Common myeloid progenitor, CD34-positive (primary cell): ENCODE measurements around the gene RETREG1.

ENCODE experiments used
- CTCF ChIA-PET: fragments of 350-600 bp; sonication (Branson Sonifier 250); formaldehyde crosslinking; loops from one replicate; lab custom pipeline; 2021; ENCODE audit warnings: antibody characterized with exemption; lab: Charles Lee
- POLR2A ChIA-PET: fragments of 350-600 bp; sonication (Branson Sonifier 250); formaldehyde crosslinking; loops from one replicate; lab custom pipeline; 2021; ENCODE audit warnings: antibody characterized with exemption; lab: Charles Lee
- DNase-seq, 3 donors: peaks; one replicate each; pipeline versions ENCODE4 v3.0.0 to v3.0.0-alpha.2; 2013
- H3K27ac ChIP-seq, 2 experiments: 1 replicate in 1 of 2; 2 replicates in 1 of 2; pipeline ENCODE4 v1.7.0; 2013; ENCODE audit warnings: inconsistent platforms in 2 of 2, low read length in 2 of 2, mild to moderate bottlenecking in 2 of 2, low read depth in 1 of 2, moderate library complexity in 1 of 2; ENCODE audit not compliant: severe bottlenecking in 2 of 2, insufficient read depth in 1 of 2, poor library complexity in 1 of 2
- H3K27me3 ChIP-seq, 5 experiments: replicated peaks in 2 of 5; 1 replicate in 3 of 5; 2 replicates in 2 of 5; pipeline versions ENCODE4 v1.6.1 to v1.7.0; 2013; ENCODE audit warnings: low read length in 4 of 5, mild to moderate bottlenecking in 2 of 5, moderate library complexity in 2 of 5, inconsistent platforms in 1 of 5; ENCODE audit not compliant: insufficient read depth in 5 of 5, control insufficient read depth in 4 of 5
- H3K36me3 ChIP-seq, 4 experiments: 1 replicate in 2 of 4; 2 replicates in 2 of 4; pipeline versions ENCODE4 v1.6.1 to v1.7.0; 2013; ENCODE audit warnings: low read length in 3 of 4, control low read depth in 1 of 4, mild to moderate bottlenecking in 1 of 4; ENCODE audit not compliant: control insufficient read depth in 4 of 4, insufficient read depth in 4 of 4
- H3K4me1 ChIP-seq, 4 experiments: 1 replicate in 3 of 4; 2 replicates in 1 of 4; pipeline versions ENCODE4 v1.6.1 to v1.7.1; 2013; ENCODE audit warnings: low read length in 3 of 4, mild to moderate bottlenecking in 3 of 4, control low read depth in 1 of 4, inconsistent platforms in 1 of 4, moderate library complexity in 1 of 4; ENCODE audit not compliant: control insufficient read depth in 4 of 4, insufficient read depth in 4 of 4; ENCODE audit errors: control extremely low read depth in 1 of 4
- H3K4me3 ChIP-seq, 7 experiments: 1 replicate in 4 of 7; 2 replicates in 3 of 7; pipeline versions ENCODE4 v1.5.1 to v1.7.0; 2013; ENCODE audit warnings: mild to moderate bottlenecking in 7 of 7, low read length in 6 of 7, moderate library complexity in 6 of 7, inconsistent platforms in 2 of 7, low read depth in 2 of 7, control low read depth in 1 of 7; ENCODE audit not compliant: insufficient read depth in 4 of 7, control insufficient read depth in 1 of 7; ENCODE audit errors: extremely low read depth in 1 of 7
- H3K9me3 ChIP-seq, 5 experiments: 1 replicate in 4 of 5; 2 replicates in 1 of 5; pipeline versions ENCODE4 v1.6.1 to v1.7.1; 2013; ENCODE audit warnings: low read length in 4 of 5, mild to moderate bottlenecking in 2 of 5, inconsistent platforms in 1 of 5, low read depth in 1 of 5, moderate library complexity in 1 of 5; ENCODE audit not compliant: control insufficient read depth in 4 of 5, insufficient read depth in 2 of 5; ENCODE audit errors: control extremely low read depth in 1 of 5
- WGBS: methylation state at CpG from one replicate; pipeline ENCODE4 v1.1.5; 2013; ENCODE audit not compliant: insufficient coverage; 5-methylcytosine and 5-hydroxymethylcytosine counted together

Gene RETREG1

DNA sequence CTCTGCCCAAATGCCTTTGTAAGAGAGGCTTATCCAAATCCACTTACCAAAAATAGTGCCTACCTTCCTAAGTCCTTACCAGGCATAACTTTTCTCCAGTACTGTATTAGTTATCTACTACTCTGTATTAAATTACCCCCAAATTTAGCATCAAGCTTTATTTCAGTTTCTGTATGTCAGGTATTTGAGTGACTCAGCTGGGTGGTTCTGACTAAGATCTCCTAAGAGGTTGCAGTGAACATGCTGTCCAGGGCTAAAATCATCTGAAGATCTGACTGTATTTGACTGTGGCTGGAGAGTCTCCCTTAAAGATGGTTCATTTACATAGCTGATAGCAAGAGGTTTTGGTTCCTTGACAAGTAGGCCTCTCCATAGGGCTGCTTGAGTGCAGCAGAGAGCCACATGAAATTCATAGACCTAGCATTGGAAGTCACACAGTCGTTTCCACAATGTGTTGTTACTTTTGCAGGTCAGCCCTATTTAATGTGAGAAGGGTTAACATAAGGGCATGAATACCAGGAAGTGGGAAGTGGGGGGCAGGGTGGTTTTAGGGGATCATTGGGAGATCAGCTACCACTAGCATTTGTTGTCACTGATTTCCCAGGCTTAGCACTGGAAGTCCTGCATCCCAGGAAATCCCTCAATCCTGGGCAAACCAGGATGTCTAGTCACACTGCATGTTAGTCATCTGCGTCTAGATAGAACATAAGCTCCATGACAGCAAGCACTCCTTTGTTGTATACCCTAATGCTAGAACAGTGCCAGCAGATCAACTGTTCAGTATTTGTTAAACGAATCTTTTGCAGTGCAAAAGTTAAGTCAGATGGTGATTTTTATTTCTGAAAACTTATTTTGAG lies 149.2 kb downstream of the RETREG1 start:
- DNase-seq = peak in 2 of 3 donors; percentile 31 to 45
- ChIA-PET CTCF (interaction anchor here (1.2 to 1.6 kb wide), 3 partner anchors 9 to 11 kb away, joined by 3 to 4 read pairs (median 3); no protein-coding TSS in a partner anchor), POLR2A (interaction anchor here (1.0 kb wide), 1 partner anchor 11 kb away, joined by 3 read pairs; no protein-coding TSS in a partner anchor)
- H3K27me3 ChIP-seq = no peaks in the 10 kb centered on the region
- no peak overlapping the region for H3K27ac ChIP-seq
- H3K4me1 ChIP-seq = peaks cover 9 to 25% (median 17%) of the 10 kb centered on the region in 4 experiments
- H3K9me3 ChIP-seq = no peaks in the 10 kb centered on the region
- H3K4me3 ChIP-seq = peak overlapping the region in 1 of 7 experiments; percentile 83
- 85% methylated on average over 2 of the region's 3 CpGs for WGBS
- H3K36me3 ChIP-seq = peaks cover 2 to 15% (median 5%) of the 10 kb centered on the region in 4 experiments

DNA sequence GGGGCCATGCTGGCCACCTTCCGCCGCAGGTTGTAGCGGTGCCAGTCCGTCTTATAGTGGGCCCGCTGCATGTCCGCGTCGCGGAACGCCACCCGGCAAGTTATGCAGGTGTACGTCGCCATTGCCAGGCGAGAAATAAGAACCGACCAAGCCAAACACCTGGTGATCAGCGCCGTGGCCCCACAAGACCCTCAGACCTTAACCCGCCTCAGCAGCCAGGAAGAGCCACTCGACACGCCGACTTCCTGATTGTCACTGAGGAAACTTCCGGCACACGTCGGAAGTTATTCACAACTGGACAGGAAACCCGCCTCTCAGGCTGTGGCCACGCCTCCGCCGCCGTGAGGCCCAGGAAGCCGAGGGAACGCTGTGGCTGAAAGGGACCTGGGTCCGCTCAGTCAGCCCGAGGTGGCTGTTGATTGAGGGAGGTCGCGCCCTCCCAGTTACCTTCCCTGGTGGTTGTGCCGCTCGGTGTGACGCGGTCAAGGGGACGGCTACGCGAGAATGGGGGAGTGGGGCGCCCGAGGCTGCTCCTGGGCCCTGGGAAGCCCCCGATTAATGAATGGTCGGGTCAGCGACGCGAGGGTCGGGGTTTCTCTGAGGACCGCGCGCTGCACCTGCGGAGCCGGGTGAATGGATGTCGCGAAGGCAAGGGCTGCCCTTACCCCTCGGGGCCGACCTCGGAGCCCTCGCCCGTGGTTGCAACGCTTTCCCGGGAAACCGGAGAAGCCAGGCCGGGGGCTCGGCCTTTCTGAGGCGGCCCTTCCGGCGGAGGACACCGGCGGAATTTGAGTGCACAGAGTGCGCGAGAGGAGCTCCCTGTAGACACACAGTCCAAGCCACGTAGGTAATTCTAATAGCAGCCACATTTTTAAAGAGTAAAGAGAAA lies 151.0 kb downstream of the RETREG1 start, which contains the start of gene ZNF622:
ZNF622 (minus strand) TSS at position 257 of the 889 bp plus-strand sequence; CDS start at position 122, 135 bp downstream.
- peak; percentile 83 to 89 (median 84) for DNase-seq
- WGBS = under 1% methylated on average over 64 of the region's 75 CpGs
- peak within 1 kb of the TSS; percentile 67 to 95 (median 92) for H3K4me3 ChIP-seq
- peaks cover 9 to 20% (median 17%) of the 10 kb centered on the region in 4 experiments for H3K4me1 ChIP-seq
- POLR2A ChIA-PET = no interaction called here
- no peaks in the 10 kb centered on the region for H3K27me3 ChIP-seq
- H3K27ac ChIP-seq = peak within 1 kb of the TSS in 1 of 2 experiments; percentile 78
- peaks cover 11 to 33% (median 19%) of the 10 kb centered on the region in 4 experiments for H3K36me3 ChIP-seq
- H3K9me3 ChIP-seq = no peaks in the 10 kb centered on the region
- CTCF ChIA-PET = no interaction called here

DNA sequence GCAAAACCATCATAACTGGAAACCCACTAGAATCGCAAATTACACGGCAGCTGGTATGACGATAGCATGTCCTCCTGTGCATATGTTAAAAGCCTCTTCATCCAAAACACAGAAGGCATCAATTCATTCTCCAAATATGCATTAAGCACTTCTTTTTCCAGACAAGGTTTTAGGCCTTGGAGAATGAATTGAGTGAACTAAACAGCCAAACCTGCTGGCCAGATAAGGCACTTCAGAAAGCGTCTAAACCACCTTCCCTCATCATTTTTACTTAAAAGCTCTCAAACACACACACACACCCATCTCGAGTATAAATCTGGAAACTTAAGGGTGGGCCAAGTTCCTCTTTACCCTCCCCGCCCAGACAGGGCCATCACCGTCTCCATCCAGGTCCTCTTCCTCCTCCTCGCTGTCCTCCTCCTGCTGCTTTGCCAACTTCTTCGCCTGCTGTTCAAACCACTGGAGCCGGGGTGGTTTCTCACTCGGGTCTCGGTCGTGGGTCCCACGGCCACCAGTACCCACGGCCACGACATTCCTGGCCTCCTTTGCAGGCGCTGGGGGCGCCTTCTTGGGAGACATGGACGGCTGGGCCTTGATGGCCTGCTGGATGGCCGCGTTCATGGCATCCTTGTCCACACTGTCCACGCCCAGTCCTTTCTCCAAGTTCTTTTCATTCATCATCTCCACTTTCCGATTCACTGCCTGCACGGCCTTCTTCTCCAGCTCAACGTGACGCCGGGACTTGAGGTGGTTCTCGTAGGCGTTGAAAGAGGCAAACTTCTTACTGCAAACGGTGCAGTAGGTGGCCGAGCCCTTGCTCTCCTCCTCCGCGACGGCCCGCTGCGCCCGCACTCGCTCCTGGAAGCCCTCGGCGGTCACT lies 151.9 kb downstream of the RETREG1 start:
- peaks cover 9 to 20% (median 17%) of the 10 kb centered on the region in 4 experiments for H3K4me1 ChIP-seq
- H3K9me3 ChIP-seq = no peaks in the 10 kb centered on the region
- H3K27ac ChIP-seq = peak overlapping the region in 1 of 2 experiments; percentile 78
- no peaks in the 10 kb centered on the region for H3K27me3 ChIP-seq
- DNase-seq = peak in 2 of 3 donors; percentile 56 to 72
- ChIA-PET CTCF (interaction anchor here (1.0 kb wide), 1 partner anchor 9 kb away, joined by 3 read pairs; no protein-coding TSS in a partner anchor), POLR2A (no interaction called here)
- H3K36me3 ChIP-seq = peaks cover 11 to 42% (median 22%) of the 10 kb centered on the region in 4 experiments
- H3K4me3 ChIP-seq = peak overlapping the region; percentile 67 to 95 (median 92)
- 6% methylated on average over 37 of the region's 40 CpGs for WGBS

DNA sequence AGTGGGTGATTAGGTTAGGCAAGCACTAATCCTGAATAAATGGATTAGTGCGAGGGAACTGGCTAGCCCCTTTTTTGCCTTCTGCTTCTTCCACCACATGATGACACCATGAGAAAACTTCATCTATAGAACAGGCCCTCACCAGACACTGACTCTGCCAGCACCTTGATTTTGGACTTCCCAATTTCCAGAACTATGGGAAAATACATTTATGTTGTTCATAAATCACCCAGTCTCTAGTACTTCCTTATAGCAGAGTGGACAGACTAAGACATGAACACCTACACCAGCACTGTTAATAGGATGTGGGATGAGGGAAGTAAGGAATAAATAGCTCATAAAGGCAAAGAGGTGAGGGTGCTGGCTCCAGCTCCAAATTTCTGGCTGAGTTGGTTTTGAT lies 152.6 kb downstream of the RETREG1 start:
- peak overlapping the region in 1 of 2 experiments; percentile 19 for H3K27ac ChIP-seq
- peaks cover 9 to 20% (median 17%) of the 10 kb centered on the region in 4 experiments for H3K4me1 ChIP-seq

GRCh38 chr5:16461782-16462181 lies 155.0 kb downstream of the RETREG1 start:
- Histone ChIP-seq H3K4me1 (peaks cover 9 to 19% (median 13%) of the 10 kb centered on the region in 4 experiments), H3K4me3 (no peak overlapping the region), H3K27ac (no peak overlapping the region), H3K27me3 (no peaks in the 10 kb centered on the region), H3K36me3 (peaks cover 22 to 63% (median 41%) of the 10 kb centered on the region in 4 experiments), H3K9me3 (no peaks in the 10 kb centered on the region)
- 100% methylated on average over 1 of the region's 1 CpG for WGBS
- POLR2A ChIA-PET = no interaction called here
- no peak for DNase-seq
- CTCF ChIA-PET = interaction anchor here (2.2 kb wide), 1 partner anchor 10 kb away, joined by 5 read pairs; no protein-coding TSS in a partner anchor

More for the DNA sequence above, 152.6 kb downstream of the RETREG1 start:
- no peak for DNase-seq
- Histone ChIP-seq H3K27me3 (no peaks in the 10 kb centered on the region), H3K9me3 (no peaks in the 10 kb centered on the region), H3K4me3 (peak overlapping the region in 6 of 7 experiments; percentile 79 to 95 (median 92)), H3K36me3 (peaks cover 13 to 43% (median 25%) of the 10 kb centered on the region in 4 experiments)
- POLR2A ChIA-PET = no interaction called here
- WGBS = 100% methylated on average over 1 of the region's 1 CpG
- CTCF ChIA-PET = interaction anchor here (1.0 kb wide), 1 partner anchor 8 kb away, joined by 3 read pairs; no protein-coding TSS in a partner anchor

- ChIA-PET CTCF (interaction anchor here (2.2 kb wide), 1 partner anchor 9 kb away, joined by 5 read pairs; no protein-coding TSS in a partner anchor), POLR2A (no interaction called here)
- no peak for DNase-seq
- Histone ChIP-seq H3K4me3 (no peak overlapping the region), H3K9me3 (no peaks in the 10 kb centered on the region), H3K36me3 (peaks cover 22 to 65% (median 44%) of the 10 kb centered on the region in 4 experiments), H3K27ac (no peak overlapping the region), H3K27me3 (no peaks in the 10 kb centered on the region), H3K4me1 (peaks cover 9 to 18% (median 13%) of the 10 kb centered on the region in 4 experiments)
- no CpG with 5 or more reads among the region's 1 CpG for WGBS
These were observed 155.8 kb downstream of the RETREG1 start for GRCh38 chr5:16461026-16461425.
